GM19351 (cell line): ENCODE data around the gene ASGR2.

Source experiments
- ATAC-seq: cut with Tn5 transposase; IDR thresholded peaks from one replicate; pipeline ENCODE4 v1.9.1; 2021; ENCODE audit warnings: mild to moderate bottlenecking, moderate library complexity; ENCODE audit not compliant: unreplicated experiment

The ASGR2 gene

DNA sequence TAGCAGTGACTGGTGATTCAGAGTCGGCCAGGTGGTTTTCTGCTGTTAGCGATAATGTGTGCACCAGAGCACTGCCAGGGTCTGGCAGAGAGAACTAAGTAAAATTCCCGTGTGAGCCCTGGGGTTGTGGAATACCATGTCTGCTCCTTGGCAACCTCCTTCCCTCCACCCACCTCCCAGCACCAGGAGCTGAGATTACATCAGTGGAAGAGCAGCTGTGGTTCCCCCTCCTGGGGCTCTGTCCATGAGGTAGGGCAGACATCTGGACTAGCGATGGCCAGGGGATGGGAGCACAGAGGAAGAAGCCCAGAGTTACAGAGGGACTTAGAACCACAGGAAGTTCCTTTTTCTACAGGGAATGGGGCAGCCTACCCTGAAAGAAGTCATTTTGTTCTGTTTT, 50.4 kb downstream of the ASGR2 start:
- ATAC-seq = no peak

DNA sequence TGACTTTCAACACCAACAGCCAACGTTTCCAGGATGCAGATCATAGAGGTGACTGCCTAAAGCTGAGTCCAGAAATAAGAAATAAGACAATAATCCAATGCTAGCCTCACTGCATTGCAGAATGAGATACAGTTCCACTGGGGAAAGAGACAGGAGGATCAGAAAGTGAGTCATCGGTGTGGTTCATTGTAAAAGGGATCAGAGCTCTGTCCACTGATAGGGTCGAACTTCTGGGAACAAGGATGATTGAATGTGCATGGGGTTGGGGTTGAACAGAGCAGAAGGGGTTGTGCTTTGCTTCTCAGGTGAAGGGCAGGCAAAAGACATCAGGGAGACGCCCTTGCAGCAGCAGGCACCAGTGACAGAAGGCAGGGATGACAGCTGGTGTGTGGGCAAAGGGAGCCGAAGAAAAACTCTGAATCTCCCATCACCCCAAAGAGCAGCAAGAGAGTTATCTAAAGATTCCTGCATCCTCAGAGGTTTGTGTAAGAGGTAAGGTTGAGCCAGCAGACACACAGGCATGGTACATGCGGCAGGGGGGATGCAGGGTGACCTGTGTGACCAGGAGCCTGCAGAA, 51.0 kb downstream of the ASGR2 start:
- ATAC-seq = no peak

DNA sequence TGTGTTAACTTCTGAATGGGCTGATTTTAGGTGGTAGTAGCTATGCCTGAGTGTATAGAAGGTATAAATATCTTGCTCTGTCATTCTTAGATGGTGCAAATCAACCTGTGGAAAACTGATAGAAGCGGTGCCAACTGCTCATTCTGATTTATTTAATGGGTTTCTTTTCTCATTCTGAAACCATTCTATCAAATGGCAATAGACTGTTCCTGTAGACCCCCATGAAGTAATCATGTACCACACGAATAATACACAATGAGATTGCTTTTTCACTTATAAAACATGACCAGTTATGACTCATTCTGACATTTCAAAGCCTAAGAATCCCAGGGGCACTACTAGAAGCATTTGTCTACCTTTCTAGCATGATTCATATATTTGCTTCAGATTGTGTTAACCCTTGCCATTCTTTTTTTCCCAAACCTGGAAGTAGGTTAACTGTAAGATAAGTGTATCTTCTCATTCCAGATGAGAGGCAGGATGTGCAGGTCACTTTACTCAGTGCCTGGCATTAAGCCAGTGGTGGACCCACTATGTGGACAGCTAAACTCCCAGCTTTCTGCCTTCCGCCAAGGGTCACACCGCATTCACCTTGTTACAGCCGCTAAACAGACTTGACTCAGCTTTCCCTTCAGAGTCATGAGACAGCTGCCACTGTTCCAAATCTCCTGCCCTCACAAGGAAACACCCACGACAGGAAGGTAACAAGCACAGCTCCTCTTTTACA, 54.3 kb downstream of the ASGR2 start:
- ATAC-seq = no peak

DNA sequence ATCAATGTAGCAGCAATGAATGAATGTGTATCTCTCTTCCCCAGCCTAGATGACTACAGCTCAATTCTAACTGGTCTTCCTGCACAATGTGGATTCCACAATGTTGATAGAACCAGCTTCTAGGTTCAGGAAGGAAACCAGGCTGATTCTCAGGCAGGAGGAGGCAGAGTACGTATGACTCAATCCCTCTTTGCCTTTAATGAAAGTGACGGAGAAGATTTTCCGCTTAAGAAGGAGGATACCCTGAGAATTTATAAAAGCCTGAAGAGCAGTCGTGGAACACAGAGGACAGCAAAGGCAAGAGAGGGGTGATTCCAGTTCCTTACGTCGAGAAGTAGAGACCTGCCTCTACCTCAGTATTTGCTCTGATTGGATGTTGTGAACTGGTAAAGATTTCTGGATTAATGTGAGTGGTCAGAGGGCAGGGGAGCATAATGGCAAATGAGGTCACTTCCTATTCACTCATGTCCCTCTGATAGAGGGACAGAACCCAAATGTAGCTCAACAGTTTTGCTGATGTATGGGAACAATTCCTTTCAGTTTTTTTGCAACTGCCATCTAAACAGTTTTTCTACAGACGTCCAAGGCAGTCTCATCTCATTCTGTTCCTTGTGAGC, 55.7 kb downstream of the ASGR2 start:
- no peak for ATAC-seq

DNA sequence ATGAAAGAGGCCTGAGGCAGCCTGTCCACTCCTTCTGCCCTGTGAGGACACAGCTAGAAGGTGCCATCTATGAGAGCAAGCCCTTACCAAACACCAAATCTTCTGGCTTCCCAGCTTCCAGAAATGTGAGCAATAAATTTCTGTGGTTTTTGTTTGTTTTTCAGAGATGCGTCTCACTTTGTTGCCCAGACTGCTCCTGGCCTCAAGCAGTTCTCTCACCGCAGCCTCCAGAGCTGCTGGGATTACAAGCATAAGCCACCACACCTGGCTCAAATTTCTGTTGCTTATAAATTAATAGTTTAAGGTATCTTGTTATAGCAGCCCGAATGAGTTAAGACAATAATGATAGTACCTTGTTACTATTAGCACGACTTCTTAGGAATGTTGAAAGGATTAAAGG, 58.2 kb downstream of the ASGR2 start:
- no peak for ATAC-seq
